Measurements from ENCODE around the gene CREB3L2.

The CREB3L2 gene

DNA sequence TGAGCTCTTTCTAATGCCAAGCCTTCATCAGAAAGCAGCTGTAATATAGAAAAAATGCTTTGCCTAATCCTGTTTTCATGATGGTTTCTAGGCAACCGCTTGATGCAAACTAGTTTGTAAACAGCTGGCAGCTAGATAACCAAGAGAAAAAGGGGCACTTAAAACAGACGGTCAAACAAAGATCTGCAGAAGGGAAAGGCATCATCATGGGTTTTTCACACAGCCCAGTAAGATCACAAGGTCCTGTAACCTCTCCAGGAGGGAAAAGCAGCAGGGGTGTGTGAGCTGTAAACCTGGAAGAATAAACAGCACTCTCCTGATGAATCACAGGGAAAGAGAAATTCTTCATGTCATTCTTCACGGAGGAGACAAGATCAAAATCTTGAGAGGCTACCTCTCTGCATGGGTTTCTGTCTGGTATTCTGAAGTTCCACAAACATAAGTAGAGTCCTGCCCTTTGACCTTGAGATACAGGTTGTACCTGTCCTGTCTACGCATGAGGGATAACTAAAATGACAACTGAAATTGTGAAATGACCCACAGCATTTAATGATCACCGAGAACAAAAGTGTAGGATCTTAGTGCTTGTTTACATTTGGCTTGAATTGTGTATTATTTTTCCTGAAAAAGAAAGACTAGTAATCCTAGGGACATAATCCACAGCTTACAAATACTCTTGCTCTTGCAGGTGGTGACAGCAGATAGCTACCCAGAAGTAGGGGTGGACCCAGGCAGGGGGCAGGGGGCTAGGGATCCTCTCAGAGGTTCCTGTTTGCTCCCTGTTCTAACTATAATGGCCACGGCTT is 48.0 kb downstream of the CREB3L2 start:
- no peak for DNase-seq (ENCODE audit: extremely low read depth in 1 of 2, low read depth in 1 of 2)

DNA sequence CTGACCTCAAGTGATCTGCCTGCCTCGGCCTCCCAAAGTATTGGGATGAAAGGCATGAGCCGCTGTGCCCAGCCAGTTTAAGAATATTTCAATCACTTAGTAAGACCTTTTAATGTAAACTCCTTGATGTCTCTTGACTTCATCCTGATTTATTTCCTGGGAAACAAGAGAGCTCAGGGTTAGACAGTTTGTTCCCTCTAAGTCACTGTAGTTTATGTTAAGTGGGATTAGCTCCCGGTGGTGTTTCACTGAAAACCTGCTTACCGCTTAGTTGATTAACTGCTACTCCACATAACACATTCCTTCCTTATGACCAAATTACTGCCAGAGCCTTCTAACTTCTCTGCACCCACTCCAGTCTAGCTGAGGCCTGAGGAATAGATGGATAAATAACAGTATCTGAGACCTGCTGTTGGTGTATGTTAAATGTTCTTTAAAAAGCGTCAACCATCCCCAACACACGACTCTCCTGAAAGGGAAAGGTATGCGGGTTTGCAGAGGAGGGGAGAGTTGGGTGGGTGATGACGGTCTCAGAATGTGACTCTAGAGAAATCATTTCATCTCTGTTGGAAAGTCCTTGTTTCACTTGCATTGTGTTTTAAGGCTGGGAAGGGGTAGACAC is 48.7 kb downstream of the CREB3L2 start:
- no peak for DNase-seq (ENCODE audit: extremely low read depth in 1 of 2, low read depth in 1 of 2)

- no peak for DNase-seq (ENCODE audit: extremely low read depth in 1 of 2, low read depth in 1 of 2)
These were observed 49.5 kb downstream of the CREB3L2 start for GRCh38 chr7:137952426-137952805.

DNA sequence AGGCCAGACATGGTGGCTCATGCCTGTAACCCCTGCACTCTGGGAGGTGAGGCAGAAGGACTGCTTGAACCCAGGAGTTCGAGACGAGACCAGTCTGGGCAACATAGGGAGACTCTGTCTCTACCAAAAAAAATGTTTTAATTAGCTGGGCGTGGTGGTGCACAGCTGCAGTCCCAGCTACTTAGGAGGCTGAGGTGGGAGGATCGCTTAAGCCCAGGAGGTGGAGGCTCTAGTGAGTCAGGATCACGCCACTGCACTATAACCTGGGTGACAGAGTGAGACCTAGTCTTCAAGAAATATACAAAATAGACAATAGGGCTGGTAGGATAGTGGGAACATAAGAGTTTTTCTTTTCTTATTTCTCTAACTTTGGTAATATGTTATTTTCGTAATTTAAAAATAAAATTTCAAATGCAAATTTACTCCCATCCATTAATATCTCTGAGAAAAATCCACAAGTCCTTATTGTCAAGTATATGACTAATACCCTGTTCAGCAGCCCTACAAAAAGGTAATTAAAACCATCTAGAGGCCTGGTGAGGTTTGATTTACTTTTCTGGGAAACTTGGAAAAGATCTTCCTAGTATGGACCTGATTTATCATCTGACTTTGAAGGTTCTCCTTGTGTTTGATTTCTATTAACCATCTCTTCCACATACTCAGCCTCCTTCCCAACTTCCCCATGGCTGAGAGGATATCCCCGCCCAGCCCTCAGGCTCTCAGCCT is 50.0 kb downstream of the CREB3L2 start:
- no peak for DNase-seq (ENCODE audit: extremely low read depth in 1 of 2, low read depth in 1 of 2)

DNA sequence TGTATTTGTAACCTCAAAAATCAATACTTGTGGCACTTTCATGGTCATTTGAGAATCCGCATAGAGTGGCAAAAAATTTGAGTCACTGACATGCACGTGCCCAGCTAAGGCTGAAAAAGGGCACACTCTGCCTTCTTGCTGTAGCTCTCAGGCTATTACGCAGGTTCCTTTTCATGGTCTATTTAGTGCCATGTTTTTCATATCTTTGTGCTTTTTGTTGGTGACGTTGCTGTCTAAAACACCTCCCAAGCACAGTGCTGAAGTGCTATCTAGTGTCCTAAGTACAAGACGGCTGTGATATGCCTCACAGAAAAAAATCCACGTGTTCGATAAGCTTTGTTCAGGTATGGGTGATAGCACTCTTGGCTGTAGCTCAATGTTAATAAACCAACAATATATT is 50.9 kb downstream of the CREB3L2 start:
- DNase-seq (ENCODE audit: extremely low read depth in 1 of 2, low read depth in 1 of 2) = no peak

GRCh38 chr7:137950263-137950621 is 51.6 kb downstream of the CREB3L2 start:
- no peak for DNase-seq (ENCODE audit: extremely low read depth in 1 of 2, low read depth in 1 of 2)

GRCh38 chr7:137949416-137950262 is 52.2 kb downstream of the CREB3L2 start:
- no peak for DNase-seq (ENCODE audit: extremely low read depth in 1 of 2, low read depth in 1 of 2)

- DNase-seq (ENCODE audit: extremely low read depth in 1 of 2, low read depth in 1 of 2) = no peak
These were observed 53.0 kb downstream of the CREB3L2 start for GRCh38 chr7:137948845-137949330.

DNA sequence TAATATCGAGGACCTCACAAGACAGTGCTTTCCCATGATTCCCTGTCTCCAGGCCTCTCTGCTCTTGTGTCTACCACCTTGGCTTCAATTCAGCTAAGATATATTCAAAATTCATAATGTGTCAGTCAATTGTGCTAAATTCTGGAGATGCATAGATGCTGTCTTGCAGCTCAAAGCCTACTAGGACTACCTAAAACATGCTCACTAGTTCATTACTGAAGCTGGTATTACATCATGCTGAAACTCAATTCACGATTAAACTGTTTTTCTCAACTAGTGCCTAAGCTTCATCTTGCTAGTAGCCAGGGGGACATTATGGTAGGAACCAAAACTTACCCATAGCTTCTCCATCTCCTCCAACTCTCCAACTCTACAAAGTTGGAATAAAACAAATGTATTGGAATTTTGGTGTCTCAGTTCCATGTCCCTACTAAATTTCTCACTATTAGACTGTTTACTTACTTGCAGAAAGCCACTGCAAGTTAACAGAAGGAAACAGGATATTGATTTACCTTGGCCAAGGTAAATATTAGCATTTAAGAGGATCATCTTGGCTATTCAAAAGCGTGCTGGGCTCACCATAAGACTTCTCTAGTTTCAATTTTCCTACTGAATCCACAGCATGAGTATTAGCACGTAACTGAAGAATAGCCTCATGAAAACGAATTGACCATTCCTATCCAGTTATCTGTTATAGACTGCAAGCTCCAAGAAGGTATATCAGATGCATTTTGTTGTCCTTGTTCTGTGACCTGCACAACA is 53.6 kb downstream of the CREB3L2 start:
- DNase-seq (ENCODE audit: extremely low read depth in 1 of 2, low read depth in 1 of 2) = no peak

DNA sequence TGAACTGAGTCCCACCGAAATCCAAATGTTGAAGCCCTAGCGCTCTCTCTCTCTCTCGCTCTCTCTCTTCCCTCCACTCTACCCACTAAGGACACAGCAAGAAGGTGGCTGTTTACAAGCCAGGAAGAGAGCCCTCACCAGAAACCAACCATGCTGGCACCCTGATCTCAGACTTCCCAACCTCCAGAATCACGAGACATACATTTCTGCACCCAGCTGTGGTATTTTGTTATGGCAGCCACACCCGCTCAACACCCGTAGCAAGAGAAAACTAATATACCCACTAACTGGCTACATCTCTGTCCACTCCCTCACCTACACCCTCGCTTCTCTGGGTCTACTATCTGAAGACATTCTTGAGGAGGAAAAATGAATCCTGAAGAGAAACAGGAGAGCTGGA is 54.8 kb downstream of the CREB3L2 start:
- no peak for DNase-seq (ENCODE audit: extremely low read depth in 1 of 2, low read depth in 1 of 2)

DNA sequence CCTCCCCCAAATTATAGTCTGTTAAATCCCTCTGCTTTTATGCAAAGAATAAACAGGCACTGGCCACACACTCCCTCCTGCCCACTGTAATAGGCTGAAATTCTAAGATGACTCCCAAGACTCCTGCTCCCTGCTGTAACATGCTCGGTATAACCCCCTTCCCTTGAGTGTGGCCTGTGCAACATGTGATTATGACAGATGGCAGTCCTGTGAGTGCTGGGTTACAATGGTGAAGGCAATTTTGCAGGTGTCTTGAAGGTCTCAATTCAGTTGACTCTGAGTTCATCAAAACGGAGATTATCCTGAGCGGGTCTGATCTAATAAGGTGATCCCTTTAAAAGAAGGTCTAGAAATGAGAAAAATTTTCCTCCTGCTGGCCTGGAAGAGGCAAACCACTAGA is 55.9 kb downstream of the CREB3L2 start:
- DNase-seq (ENCODE audit: extremely low read depth in 1 of 2, low read depth in 1 of 2) = no peak

GRCh38 chr7:137944168-137944567 is 57.7 kb downstream of the CREB3L2 start:
- DNase-seq (ENCODE audit: extremely low read depth in 1 of 2, low read depth in 1 of 2) = no peak

GRCh38 chr7:137943132-137943551 is 58.7 kb downstream of the CREB3L2 start:
- no peak for DNase-seq (ENCODE audit: extremely low read depth in 1 of 2, low read depth in 1 of 2)

GRCh38 chr7:137942484-137943115 is 59.3 kb downstream of the CREB3L2 start:
- no peak for DNase-seq (ENCODE audit: extremely low read depth in 1 of 2, low read depth in 1 of 2)

DNA sequence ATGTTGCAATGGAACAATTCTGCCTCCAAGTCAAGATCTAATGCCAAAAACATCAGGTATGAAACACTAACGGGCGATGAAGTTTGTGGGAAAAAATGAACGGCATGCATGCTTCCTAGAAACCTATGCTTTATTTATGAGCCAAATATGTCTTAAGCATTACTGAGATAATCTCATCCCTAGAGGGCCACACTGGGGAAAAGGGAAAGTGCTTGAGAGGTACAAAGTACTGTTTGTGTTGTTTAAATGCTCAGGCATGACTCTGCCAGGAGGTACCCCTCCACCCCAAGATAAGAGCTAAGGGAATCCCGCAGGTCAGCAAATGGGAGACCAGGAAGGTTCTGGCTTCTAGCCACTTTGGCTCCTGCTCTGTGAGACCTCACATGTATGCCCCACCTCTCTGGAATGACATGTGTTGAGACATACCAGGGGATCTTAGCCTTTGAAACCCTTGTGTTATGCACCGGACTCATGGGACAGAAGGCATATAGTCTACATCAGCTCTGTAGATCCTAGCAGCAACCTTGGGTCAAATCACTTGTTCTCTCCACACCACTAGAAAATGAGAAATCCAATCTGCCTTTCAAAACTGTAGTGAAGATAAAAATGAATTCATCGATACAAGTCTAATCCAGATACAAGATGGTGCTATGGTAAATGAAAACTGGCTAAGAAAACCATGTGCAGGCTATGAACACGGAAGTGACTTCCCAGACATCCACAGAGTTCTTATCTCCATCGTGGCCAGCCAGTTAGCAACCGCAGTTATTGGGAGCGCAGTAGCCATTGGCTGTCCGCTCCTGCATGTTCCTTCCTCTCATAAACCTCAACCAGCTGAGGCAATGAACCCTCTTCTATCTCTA is 61.0 kb downstream of the CREB3L2 start:
- DNase-seq (ENCODE audit: extremely low read depth in 1 of 2, low read depth in 1 of 2) = no peak

- DNase-seq (ENCODE audit: extremely low read depth in 1 of 2, low read depth in 1 of 2) = no peak
These were observed 61.7 kb downstream of the CREB3L2 start for GRCh38 chr7:137940218-137940617.

- no peak for DNase-seq (ENCODE audit: extremely low read depth in 1 of 2, low read depth in 1 of 2)
These were observed 64.7 kb downstream of the CREB3L2 start for GRCh38 chr7:137937202-137937560.

DNA sequence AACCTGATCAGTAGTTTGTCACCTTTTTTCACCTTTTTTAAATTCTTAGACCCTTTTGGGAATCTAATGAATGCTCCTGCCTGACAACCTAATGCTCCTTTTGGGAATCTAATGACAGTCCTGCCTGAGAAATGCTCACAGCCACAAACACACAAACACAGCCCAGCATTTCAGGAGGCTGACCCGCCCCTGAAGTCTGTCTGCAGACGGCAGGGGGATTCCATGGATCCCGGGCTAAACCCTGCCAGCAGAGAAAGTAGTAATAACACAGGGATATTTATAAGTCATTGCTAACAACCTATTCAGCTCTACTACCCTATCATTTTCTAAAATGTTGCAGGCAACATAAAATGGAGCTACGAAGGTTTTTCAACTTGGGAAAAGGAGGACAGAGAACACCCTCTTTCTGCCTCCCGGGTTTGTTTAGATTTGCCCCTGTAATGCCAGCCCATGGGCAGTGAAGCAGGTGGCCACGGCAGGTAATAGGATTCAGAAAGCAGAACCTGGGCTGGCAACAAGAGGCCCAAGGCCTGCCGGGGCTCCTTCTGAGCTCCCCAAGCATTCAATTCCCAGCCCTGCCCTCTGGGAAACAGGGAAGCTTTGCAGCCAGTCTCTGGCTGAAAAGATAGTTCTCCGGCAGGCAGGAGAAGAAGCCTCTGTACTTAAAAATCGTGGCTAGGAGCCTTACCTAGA is 65.2 kb downstream of the CREB3L2 start:
- no peak for DNase-seq (ENCODE audit: extremely low read depth in 1 of 2, low read depth in 1 of 2)
